T1000 (cell line): ENCODE results near the gene IL19.
"Not testable (repeated sequence)": the region's sequence is repeated elsewhere in the genome, so short reads cannot be mapped to it uniquely, and the experiment has no call there.

ENCODE experiments used
- DNase-seq: peaks from one replicate; lab custom pipeline; 2025; ENCODE audit warnings: mixed read lengths; lab: John Stamatoyannopoulos, UW

The IL19 gene

GRCh38 chr1:206833801-206834200 is 63.2 kb downstream of the IL19 start:
- DNase-seq = no peak

- DNase-seq = no peak
These were observed 63.6 kb downstream of the IL19 start for GRCh38 chr1:206834217-206834616.

- no peak for DNase-seq
These were observed 64.1 kb downstream of the IL19 start for GRCh38 chr1:206834711-206835110.

GRCh38 chr1:206835186-206835585 is 64.6 kb downstream of the IL19 start:
- no peak for DNase-seq

GRCh38 chr1:206836111-206836510 is 65.5 kb downstream of the IL19 start:
- DNase-seq = no peak

- no peak for DNase-seq
These were observed 68.5 kb downstream of the IL19 start for GRCh38 chr1:206839006-206839560.

GRCh38 chr1:206839857-206840256 is 69.3 kb downstream of the IL19 start:
- DNase-seq = no peak

- no peak for DNase-seq
These were observed 71.2 kb downstream of the IL19 start for GRCh38 chr1:206841609-206842323.

GRCh38 chr1:206842854-206843253 is 72.3 kb downstream of the IL19 start:
- no peak for DNase-seq

- DNase-seq = no peak
These were observed 73.1 kb downstream of the IL19 start for GRCh38 chr1:206843626-206844025.

- DNase-seq = no peak
These were observed 75.9 kb downstream of the IL19 start for GRCh38 chr1:206846487-206846886.

- no peak for DNase-seq
These were observed 76.8 kb downstream of the IL19 start for GRCh38 chr1:206847337-206847834.

- DNase-seq = no peak
These were observed 77.4 kb downstream of the IL19 start for GRCh38 chr1:206847946-206848345.

GRCh38 chr1:206850401-206850800 is 79.8 kb downstream of the IL19 start:
- no peak for DNase-seq

GRCh38 chr1:206851341-206852010 is 80.9 kb downstream of the IL19 start:
- no peak for DNase-seq

- DNase-seq = not testable (repeated sequence)
These were observed 82.1 kb downstream of the IL19 start for GRCh38 chr1:206852662-206853061.

- DNase-seq = not testable (repeated sequence)
These were observed 83.1 kb downstream of the IL19 start for GRCh38 chr1:206853696-206854095.

- no peak for DNase-seq
These were observed 84.0 kb downstream of the IL19 start for GRCh38 chr1:206854401-206855129.

- DNase-seq = no peak
These were observed 85.3 kb downstream of the IL19 start for GRCh38 chr1:206855859-206856258.

GRCh38 chr1:206856674-206857464 is 86.3 kb downstream of the IL19 start:
- DNase-seq = no peak

- no peak for DNase-seq
These were observed 88.5 kb downstream of the IL19 start for GRCh38 chr1:206859082-206859521.

GRCh38 chr1:206860165-206860564 is 89.6 kb downstream of the IL19 start:
- no peak for DNase-seq
